GM23248 (cell line): ENCODE results near the gene PTGER2. TPM values are rescaled to one million over a fixed set of nuclear protein-coding genes. Genes with fewer than 3 reads are reported as not detected.

Experiments
- DNase-seq: peaks from one replicate; pipeline ENCODE4 v3.0.0-alpha.2; 2015
- H2AFZ ChIP-seq: fragments of 200-600 bp; sonication (generic); 2 replicates; pipeline ENCODE4 v1.6.1; 2016; ENCODE audit warnings: antibody characterized with exemption
- H3F3A ChIP-seq: fragments of 200-600 bp; sonication (generic); 2 replicates; pipeline ENCODE4 v1.6.1; 2016; ENCODE audit warnings: mild to moderate bottlenecking, antibody characterized with exemption, mixed run types; ENCODE audit not compliant: insufficient read depth
- H3K27ac ChIP-seq: fragments of 200-600 bp; sonication (generic); 2 replicates; pipeline ENCODE4 v1.5.1; 2016; ENCODE audit warnings: mild to moderate bottlenecking
- H3K27me3 ChIP-seq: fragments of 200-600 bp; sonication (generic); replicated peaks from 2 replicates; pipeline ENCODE4 v1.6.1; 2016; ENCODE audit warnings: mild to moderate bottlenecking; ENCODE audit not compliant: insufficient read depth
- H3K36me3 ChIP-seq: fragments of 200-600 bp; sonication (generic); 2 replicates; pipeline ENCODE4 v1.6.1; 2016; ENCODE audit warnings: low read depth, mild to moderate bottlenecking
- H3K4me1 ChIP-seq: fragments of 200-600 bp; sonication (generic); 2 replicates; pipeline ENCODE4 v1.6.1; 2016; ENCODE audit warnings: mild to moderate bottlenecking; ENCODE audit not compliant: insufficient read depth
- H3K4me2 ChIP-seq: fragments of 200-600 bp; sonication (generic); one replicate; pipeline ENCODE4 v1.6.1; 2016; ENCODE audit warnings: mild to moderate bottlenecking; ENCODE audit not compliant: unreplicated experiment
- H3K4me3 ChIP-seq: fragments of 200-600 bp; sonication (generic); 2 replicates; pipeline ENCODE4 v1.5.1; 2016; ENCODE audit warnings: mild to moderate bottlenecking
- H3K79me2 ChIP-seq: fragments of 200-600 bp; sonication (generic); 2 replicates; pipeline ENCODE4 v1.6.1; 2016; ENCODE audit warnings: mild to moderate bottlenecking; ENCODE audit not compliant: insufficient read depth
- H3K9ac ChIP-seq: fragments of 200-600 bp; sonication (generic); 2 replicates; pipeline ENCODE4 v1.6.1; 2016; ENCODE audit warnings: mild to moderate bottlenecking
- H3K9me2 ChIP-seq: fragments of 200-600 bp; sonication (generic); 2 replicates; pipeline ENCODE4 v1.6.1; 2016; ENCODE audit warnings: mixed run types, mild to moderate bottlenecking, moderate library complexity; ENCODE audit not compliant: insufficient read depth
- H3K9me3 ChIP-seq: fragments of 200-600 bp; sonication (generic); one replicate; pipeline ENCODE4 v1.6.1; 2017; ENCODE audit warnings: low read depth
- H4K20me1 ChIP-seq: fragments of 200-600 bp; sonication (generic); 2 replicates; pipeline ENCODE4 v1.6.0; 2016; ENCODE audit not compliant: insufficient read depth
- EZH2 ChIP-seq: fragments of 200-600 bp; sonication (generic); IDR thresholded peaks from 2 replicates; pipeline ENCODE4 v1.6.1; 2018; ENCODE audit warnings: antibody characterized with exemption, mild to moderate bottlenecking; ENCODE audit not compliant: insufficient read depth, poor library complexity, severe bottlenecking
- EZH2phosphoT487 ChIP-seq: fragments of 200-600 bp; sonication (generic); IDR thresholded peaks from 2 replicates; pipeline ENCODE4 v1.6.1; 2018; ENCODE audit warnings: antibody characterized with exemption, moderate library complexity, mild to moderate bottlenecking, low read depth; ENCODE audit not compliant: insufficient read depth
- WGBS, 2 experiments: methylation state at CpG; one replicate each; pipeline ENCODE4 v1.1.6; 2015 to 2017; ENCODE audit warnings: low lambda C conversion rate in 2 of 2, low coverage in 1 of 2; ENCODE audit errors: missing lambda C conversion rate in 2 of 2; 5-methylcytosine and 5-hydroxymethylcytosine counted together
- in situ Hi-C: fragments of 300-500 bp; cut with MboI; formaldehyde crosslinking; loops from 2 replicates; pipeline ENCODE4 v1.15.0; 2020
- polyA plus RNA-seq: library from polyadenylated mRNA; unstranded; fragments of >200 nt; fragmentation: Nextera tagmentation; extraction: Ambion mirVana; gene quantifications from 2 replicates; pipeline ENCODE4 v1.2.1, GENCODE V29; 2016
- total RNA-seq: library from RNA; depleted of rRNA; stranded (reverse); fragments of >200 nt; shearing (Covaris generic); gene quantifications from 2 replicates; pipeline ENCODE4 v1.2.3, GENCODE V29; 2014

PTGER2 gene
- total and polyA plus RNA-seq, 2 experiments from 2014 or later: 6.2 to 9.1 TPM

GRCh38 chr14:52314595-52315354 is 663 bp downstream of the PTGER2 start:
- no peak overlapping the region for H3K27ac ChIP-seq
- H3K36me3 ChIP-seq: no peaks in the 10 kb centered on the region
- peak overlapping the region; percentile 79 for H3K4me2 ChIP-seq
- H3K4me1 ChIP-seq: peaks cover 13% of the 10 kb centered on the region; the same call in 1 of the 2 replicates
- H3K4me3 ChIP-seq: peak overlapping the region; percentile 77
- H3K9me2 ChIP-seq: no peaks in the 10 kb centered on the region
- H4K20me1 ChIP-seq: no peaks in the 10 kb centered on the region
- DNase-seq: peak; percentile 67
- TF ChIP-seq EZH2: no peak
- no peak for TF ChIP-seq EZH2phosphoT487
- H3K9ac ChIP-seq: peak overlapping the region; percentile 75
- in situ Hi-C loops: no loop called here
- peaks cover 19% of the 10 kb centered on the region for H3F3A ChIP-seq
- H2AFZ ChIP-seq: peak overlapping the region; percentile 85
- 0 to 1% methylated on average over 59 to 63 of the region's 63 CpGs for WGBS, 2 experiments
- H3K27me3 ChIP-seq: no peaks in the 10 kb centered on the region
- H3K9me3 ChIP-seq: no peaks in the 10 kb centered on the region
- peaks cover 16% of the 10 kb centered on the region; the same call in 1 of the 2 replicates for H3K79me2 ChIP-seq

- Histone ChIP-seq H3K9me3 (no peaks in the 10 kb centered on the region), H4K20me1 (no peaks in the 10 kb centered on the region), H2AFZ (peak overlapping the region; percentile 85), H3K27ac (no peak overlapping the region), H3K4me1 (peaks cover 13% of the 10 kb centered on the region; the same call in 1 of the 2 replicates), H3K4me3 (peak overlapping the region; percentile 77), H3F3A (peaks cover 19% of the 10 kb centered on the region), H3K9ac (peak overlapping the region; percentile 75), H3K9me2 (no peaks in the 10 kb centered on the region), H3K4me2 (peak overlapping the region; percentile 79), H3K79me2 (peaks cover 21% of the 10 kb centered on the region; the same call in 1 of the 2 replicates), H3K27me3 (no peaks in the 10 kb centered on the region), H3K36me3 (no peaks in the 10 kb centered on the region)
- DNase-seq: peak; percentile 42
- in situ Hi-C loops: no loop called here
- WGBS, 2 experiments: 10 to 16% methylated on average over 11 of the region's 11 CpGs
- TF ChIP-seq EZH2phosphoT487: no peak
- no peak for TF ChIP-seq EZH2
Measured at GRCh38 chr14:52315355-52315718, 1.2 kb downstream of the PTGER2 start.

- H3K79me2 ChIP-seq: peaks cover 38% of the 10 kb centered on the region; the same call in 1 of the 2 replicates
- no peak for DNase-seq
- peaks cover 8% of the 10 kb centered on the region; the same call in 1 of the 2 replicates for H3K4me1 ChIP-seq
- H3K27ac ChIP-seq: no peak overlapping the region
- peaks cover 13% of the 10 kb centered on the region for H3F3A ChIP-seq
- no peaks in the 10 kb centered on the region for H3K9me2 ChIP-seq
- no peaks in the 10 kb centered on the region for H3K36me3 ChIP-seq
- in situ Hi-C loops: no loop called here
- no peak overlapping the region for H2AFZ ChIP-seq
- no peaks in the 10 kb centered on the region for H3K27me3 ChIP-seq
- TF ChIP-seq EZH2phosphoT487: no peak
- no peak for TF ChIP-seq EZH2
- no peaks in the 10 kb centered on the region for H3K9me3 ChIP-seq
- H3K4me2 ChIP-seq: no peak overlapping the region
- no peak overlapping the region for H3K4me3 ChIP-seq
- H3K9ac ChIP-seq: no peak overlapping the region
- H4K20me1 ChIP-seq: no peaks in the 10 kb centered on the region
- WGBS, 2 experiments: 73 to 77% methylated on average over 2 of the region's 2 CpGs
Measured at GRCh38 chr14:52318062-52318461, 4.0 kb downstream of the PTGER2 start.

GRCh38 chr14:52318826-52319645 is 4.9 kb downstream of the PTGER2 start:
- Histone ChIP-seq H2AFZ (no peak overlapping the region), H3K36me3 (no peaks in the 10 kb centered on the region), H3K9me3 (no peaks in the 10 kb centered on the region), H4K20me1 (no peaks in the 10 kb centered on the region), H3F3A (0 out of 2 replicates have a peak, but pooled peaks cover 8% of the 10 kb centered on the region), H3K4me1 (0 out of 2 replicates have a peak, but pooled peaks cover 6% of the 10 kb centered on the region), H3K9ac (no peak overlapping the region), H3K79me2 (peaks cover 38% of the 10 kb centered on the region; the same call in 1 of the 2 replicates), H3K27me3 (no peaks in the 10 kb centered on the region), H3K9me2 (no peaks in the 10 kb centered on the region), H3K4me2 (no peak overlapping the region), H3K4me3 (no peak overlapping the region), H3K27ac (no peak overlapping the region)
- TF ChIP-seq EZH2 (no peak), EZH2phosphoT487 (no peak)
- DNase-seq: peak; percentile 41
- in situ Hi-C loops: no loop called here
- 14 to 18% methylated on average over 5 of the region's 5 CpGs for WGBS, 2 experiments
